ENCODE measurements around the gene SMG5. TPM values are rescaled to one million over a fixed set of nuclear protein-coding genes. Genes with fewer than 3 reads are reported as not detected.
"Not testable (repeated sequence)": the region's sequence is repeated elsewhere in the genome, so short reads cannot be mapped to it uniquely, and the experiment has no call there.

SMG5 gene
- total RNA-seq, 1 donor from 2014 or later, result 25.6 TPM

DNA sequence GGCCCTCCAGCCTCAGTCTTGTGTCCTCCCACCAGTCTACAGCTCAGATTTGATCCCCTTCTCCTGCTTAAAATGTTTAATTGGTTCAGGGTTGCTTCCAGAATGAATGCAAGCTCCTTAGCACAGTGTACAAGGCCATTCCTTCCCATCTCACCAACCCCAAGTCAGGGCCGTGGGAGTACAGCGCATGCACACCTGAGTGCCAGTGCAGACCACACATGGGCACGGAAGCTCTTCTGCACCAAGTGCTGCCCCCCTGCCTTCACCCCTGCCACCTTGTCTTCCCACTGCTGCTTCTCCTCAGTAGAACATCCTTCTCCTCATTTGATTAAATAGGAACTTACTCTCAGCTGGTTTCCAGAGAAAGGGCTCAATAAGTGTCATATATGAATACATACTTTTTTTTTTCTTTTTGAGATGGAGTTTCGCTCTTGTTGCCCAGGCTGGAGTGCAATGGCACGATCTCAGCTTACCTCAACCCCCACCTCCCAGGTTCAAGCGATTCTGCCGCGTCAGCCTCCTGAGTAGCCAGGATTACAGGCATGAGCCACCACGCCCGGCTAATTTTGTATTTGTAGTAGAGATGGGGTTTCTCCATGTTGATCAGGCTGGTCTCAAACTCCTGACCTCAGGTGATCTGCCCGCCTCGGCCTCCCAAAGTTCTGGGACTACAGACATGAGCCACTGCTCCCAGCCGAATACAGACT lies 60.5 kb downstream of the SMG5 start:
- no peak overlapping the region for H3K9ac ChIP-seq (ENCODE audit: low read depth in 1 of 3, low read length in 3 of 3)
- H3K27me3 ChIP-seq (ENCODE audit: control insufficient read depth in 3 of 3, insufficient read depth in 3 of 3, low read length in 3 of 3), result no peaks in the 10 kb centered on the region
- no peaks in the 10 kb centered on the region for H3K9me3 ChIP-seq (ENCODE audit: control insufficient read depth in 3 of 3, low read length in 3 of 3)
- H3K4me3 ChIP-seq (ENCODE audit: low read length in 3 of 3), result no peak overlapping the region
- H3K36me3 ChIP-seq (ENCODE audit: control insufficient read depth in 3 of 3, insufficient read depth in 3 of 3, low read length in 3 of 3), result peaks cover 29 to 34% (median 31%) of the 10 kb centered on the region in 3 donors
- no peak overlapping the region for H3K27ac ChIP-seq (ENCODE audit: low read depth, low read length)
- H3K4me1 ChIP-seq (ENCODE audit: control insufficient read depth in 3 of 3, insufficient read depth in 3 of 3, low read length in 3 of 3), result peaks cover 4 to 13% (median 5%) of the 10 kb centered on the region in 3 donors

- H3K27me3 ChIP-seq (ENCODE audit: control insufficient read depth in 3 of 3, insufficient read depth in 3 of 3, low read length in 3 of 3), result no peaks in the 10 kb centered on the region
- H3K4me3 ChIP-seq (ENCODE audit: low read length in 3 of 3), result no peak overlapping the region
- H3K9me3 ChIP-seq (ENCODE audit: control insufficient read depth in 3 of 3, low read length in 3 of 3), result no peaks in the 10 kb centered on the region
- H3K36me3 ChIP-seq (ENCODE audit: control insufficient read depth in 3 of 3, insufficient read depth in 3 of 3, low read length in 3 of 3), result peaks cover 26 to 31% (median 29%) of the 10 kb centered on the region in 3 donors
- peaks cover 4 to 13% (median 5%) of the 10 kb centered on the region in 3 donors for H3K4me1 ChIP-seq (ENCODE audit: control insufficient read depth in 3 of 3, insufficient read depth in 3 of 3, low read length in 3 of 3)
- H3K9ac ChIP-seq (ENCODE audit: low read depth in 1 of 3, low read length in 3 of 3), result no peak overlapping the region
- H3K27ac ChIP-seq (ENCODE audit: low read depth, low read length), result no peak overlapping the region
Observed at GRCh38 chr1:156220226-156220625, 62.4 kb downstream of the SMG5 start.

DNA sequence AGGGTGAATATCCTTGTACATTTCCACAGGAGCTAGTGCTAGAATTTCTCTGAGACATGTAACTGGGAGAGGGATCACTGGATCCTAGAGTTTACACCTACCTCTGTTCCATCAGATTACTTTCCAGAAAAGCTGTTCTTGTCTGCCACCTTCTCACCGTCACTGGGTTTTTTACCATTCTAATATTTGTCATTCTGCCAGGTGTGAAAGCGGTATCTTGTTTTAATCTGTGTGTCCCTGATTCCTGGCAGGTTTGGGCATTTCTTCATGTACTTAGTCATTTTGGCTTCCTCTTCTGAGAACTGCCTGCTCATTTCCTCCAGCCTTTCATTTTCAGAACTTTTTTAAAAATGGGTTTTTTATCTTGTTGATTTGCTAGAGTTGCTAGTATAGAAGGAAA lies 64.8 kb downstream of the SMG5 start:
- H3K4me1 ChIP-seq (ENCODE audit: control insufficient read depth in 3 of 3, insufficient read depth in 3 of 3, low read length in 3 of 3), result peaks cover 14 to 24% (median 14%) of the 10 kb centered on the region in 3 donors
- H3K9me3 ChIP-seq (ENCODE audit: control insufficient read depth in 3 of 3, low read length in 3 of 3), result no peaks in the 10 kb centered on the region
- no peak overlapping the region for H3K4me3 ChIP-seq (ENCODE audit: low read length in 3 of 3)
- H3K9ac ChIP-seq (ENCODE audit: low read depth in 1 of 3, low read length in 3 of 3), result no peak overlapping the region
- H3K27ac ChIP-seq (ENCODE audit: low read depth, low read length), result peak overlapping the region; percentile 21
- H3K27me3 ChIP-seq (ENCODE audit: control insufficient read depth in 3 of 3, insufficient read depth in 3 of 3, low read length in 3 of 3), result no peaks in the 10 kb centered on the region
- H3K36me3 ChIP-seq (ENCODE audit: control insufficient read depth in 3 of 3, insufficient read depth in 3 of 3, low read length in 3 of 3), result peaks cover 16 to 23% (median 22%) of the 10 kb centered on the region in 3 donors

- H3K4me3 ChIP-seq (ENCODE audit: low read length in 3 of 3); H3K9ac ChIP-seq (ENCODE audit: low read depth in 1 of 3, low read length in 3 of 3); H3K9me3 ChIP-seq (ENCODE audit: control insufficient read depth in 3 of 3, low read length in 3 of 3); H3K27ac ChIP-seq (ENCODE audit: low read depth, low read length); H3K27me3 ChIP-seq (ENCODE audit: control insufficient read depth in 3 of 3, insufficient read depth in 3 of 3, low read length in 3 of 3): not testable (repeated sequence)
- peaks cover 19 to 30% (median 19%) of the 10 kb centered on the region in 3 donors for H3K4me1 ChIP-seq (ENCODE audit: control insufficient read depth in 3 of 3, insufficient read depth in 3 of 3, low read length in 3 of 3)
- peaks cover 7 to 15% (median 14%) of the 10 kb centered on the region in 3 donors for H3K36me3 ChIP-seq (ENCODE audit: control insufficient read depth in 3 of 3, insufficient read depth in 3 of 3, low read length in 3 of 3)
Observed at GRCh38 chr1:156216361-156217086, 66.1 kb downstream of the SMG5 start.

GRCh38 chr1:156214024-156214748 lies 68.4 kb downstream of the SMG5 start:
- H3K9me3 ChIP-seq (ENCODE audit: control insufficient read depth in 3 of 3, low read length in 3 of 3), result no peaks in the 10 kb centered on the region
- H3K4me3 ChIP-seq (ENCODE audit: low read length in 3 of 3), result peak overlapping the region; percentile 92 to 98 (median 96)
- H3K4me1 ChIP-seq (ENCODE audit: control insufficient read depth in 3 of 3, insufficient read depth in 3 of 3, low read length in 3 of 3), result peaks cover 19 to 30% (median 19%) of the 10 kb centered on the region in 3 donors
- peak overlapping the region; percentile 96 for H3K27ac ChIP-seq (ENCODE audit: low read depth, low read length)
- no peaks in the 10 kb centered on the region for H3K27me3 ChIP-seq (ENCODE audit: control insufficient read depth in 3 of 3, insufficient read depth in 3 of 3, low read length in 3 of 3)
- H3K36me3 ChIP-seq (ENCODE audit: control insufficient read depth in 3 of 3, insufficient read depth in 3 of 3, low read length in 3 of 3), result peaks cover 14 to 18% (median 18%) of the 10 kb centered on the region in 3 donors
- peak overlapping the region; percentile 92 to 99 (median 96) for H3K9ac ChIP-seq (ENCODE audit: low read depth in 1 of 3, low read length in 3 of 3)

GRCh38 chr1:156213644-156213966 lies 69.0 kb downstream of the SMG5 start:
- Histone ChIP-seq H3K36me3 (ENCODE audit: control insufficient read depth in 3 of 3, insufficient read depth in 3 of 3, low read length in 3 of 3) (peaks cover 14 to 18% (median 18%) of the 10 kb centered on the region in 3 donors), H3K4me1 (ENCODE audit: control insufficient read depth in 3 of 3, insufficient read depth in 3 of 3, low read length in 3 of 3) (peaks cover 19 to 30% (median 19%) of the 10 kb centered on the region in 3 donors), H3K27ac (ENCODE audit: low read depth, low read length) (peak overlapping the region; percentile 96), H3K9ac (ENCODE audit: low read depth in 1 of 3, low read length in 3 of 3) (peak overlapping the region; percentile 92 to 99 (median 96)), H3K4me3 (ENCODE audit: low read length in 3 of 3) (peak overlapping the region; percentile 92 to 98 (median 96)), H3K27me3 (ENCODE audit: control insufficient read depth in 3 of 3, insufficient read depth in 3 of 3, low read length in 3 of 3) (no peaks in the 10 kb centered on the region), H3K9me3 (ENCODE audit: control insufficient read depth in 3 of 3, low read length in 3 of 3) (no peaks in the 10 kb centered on the region)

DNA sequence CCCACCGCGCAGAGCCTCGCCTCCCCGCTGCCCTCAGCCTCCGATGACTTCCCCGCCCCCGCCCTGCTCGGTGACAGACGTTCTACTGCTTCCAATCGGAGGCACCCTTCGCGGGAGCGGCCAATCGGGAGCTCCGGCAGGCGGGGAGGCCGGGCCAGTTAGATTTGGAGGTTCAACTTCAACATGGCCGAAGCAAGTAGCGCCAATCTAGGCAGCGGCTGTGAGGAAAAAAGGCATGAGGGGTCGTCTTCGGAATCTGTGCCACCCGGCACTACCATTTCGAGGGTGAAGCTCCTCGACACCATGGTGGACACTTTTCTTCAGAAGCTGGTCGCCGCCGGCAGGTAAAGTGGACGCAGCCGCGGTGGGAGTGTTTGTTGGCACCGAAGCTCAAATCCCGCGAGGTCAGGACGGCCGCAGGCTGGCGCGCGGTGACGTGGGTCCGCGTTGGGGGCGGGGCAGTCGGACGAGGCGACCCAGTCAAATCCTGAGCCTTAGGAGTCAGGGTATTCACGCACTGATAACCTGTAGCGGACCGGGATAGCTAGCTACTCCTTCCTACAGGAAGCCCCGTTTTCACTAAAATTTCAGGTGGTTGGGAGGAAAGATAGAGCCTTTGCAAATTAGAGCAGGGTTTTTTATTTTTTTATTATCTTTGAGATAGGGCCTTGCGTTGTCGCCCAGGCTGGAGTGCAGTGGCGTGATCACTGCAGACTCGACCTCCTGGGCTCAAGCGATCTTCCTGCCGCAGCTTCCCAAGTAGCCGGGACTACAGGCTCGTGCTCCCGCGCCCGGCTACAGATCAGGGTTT lies 69.6 kb downstream of the SMG5 start, which contains the start of gene PMF1:
Gene PMF1, plus strand, starts transcription at position 175 of the 811 bp plus-strand sequence. Its CDS starts 9 bp downstream, at position 184.
- peaks cover 19 to 30% (median 19%) of the 10 kb centered on the region in 3 donors for H3K4me1 ChIP-seq (ENCODE audit: control insufficient read depth in 3 of 3, insufficient read depth in 3 of 3, low read length in 3 of 3)
- H3K27ac ChIP-seq (ENCODE audit: low read depth, low read length), result peak within 1 kb of the TSS; percentile 96
- peaks cover 17 to 21% (median 18%) of the 10 kb centered on the region in 3 donors for H3K36me3 ChIP-seq (ENCODE audit: control insufficient read depth in 3 of 3, insufficient read depth in 3 of 3, low read length in 3 of 3)
- no peaks in the 10 kb centered on the region for H3K9me3 ChIP-seq (ENCODE audit: control insufficient read depth in 3 of 3, low read length in 3 of 3)
- H3K9ac ChIP-seq (ENCODE audit: low read depth in 1 of 3, low read length in 3 of 3), result peak within 1 kb of the TSS; percentile 92 to 99 (median 96)
- H3K27me3 ChIP-seq (ENCODE audit: control insufficient read depth in 3 of 3, insufficient read depth in 3 of 3, low read length in 3 of 3), result no peaks in the 10 kb centered on the region
- H3K4me3 ChIP-seq (ENCODE audit: low read length in 3 of 3), result peak within 1 kb of the TSS; percentile 92 to 98 (median 96)

- peak overlapping the region; percentile 96 for H3K27ac ChIP-seq (ENCODE audit: low read depth, low read length)
- peak overlapping the region; percentile 92 to 98 (median 96) for H3K4me3 ChIP-seq (ENCODE audit: low read length in 3 of 3)
- H3K4me1 ChIP-seq (ENCODE audit: control insufficient read depth in 3 of 3, insufficient read depth in 3 of 3, low read length in 3 of 3), result peaks cover 13 to 22% (median 15%) of the 10 kb centered on the region in 3 donors
- H3K9ac ChIP-seq (ENCODE audit: low read depth in 1 of 3, low read length in 3 of 3), result peak overlapping the region; percentile 92 to 99 (median 96)
- no peaks in the 10 kb centered on the region for H3K9me3 ChIP-seq (ENCODE audit: control insufficient read depth in 3 of 3, low read length in 3 of 3)
- H3K36me3 ChIP-seq (ENCODE audit: control insufficient read depth in 3 of 3, insufficient read depth in 3 of 3, low read length in 3 of 3), result peaks cover 21 to 26% (median 24%) of the 10 kb centered on the region in 3 donors
- H3K27me3 ChIP-seq (ENCODE audit: control insufficient read depth in 3 of 3, insufficient read depth in 3 of 3, low read length in 3 of 3), result no peaks in the 10 kb centered on the region
Observed at GRCh38 chr1:156212130-156212529, 70.5 kb downstream of the SMG5 start.

DNA sequence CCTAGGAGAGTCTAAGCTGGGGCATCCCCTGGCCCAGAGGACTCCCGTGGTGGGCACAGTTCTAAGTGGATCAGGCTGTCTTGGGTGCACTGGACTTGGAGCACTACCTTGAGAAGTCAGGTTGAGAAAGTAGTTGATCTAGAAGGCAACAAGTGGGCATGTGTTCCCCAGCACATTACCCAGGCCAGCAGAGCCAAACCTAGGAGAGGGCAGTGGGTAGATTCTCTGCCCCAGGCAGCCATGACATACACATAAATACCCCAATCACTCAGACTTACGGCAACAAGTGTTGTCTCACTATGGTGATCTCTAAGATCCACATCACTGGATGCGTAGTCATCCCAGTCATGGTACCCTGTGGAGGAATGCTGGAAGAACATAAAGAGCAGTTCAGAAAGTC lies 71.4 kb downstream of the SMG5 start:
- peaks cover 24 to 30% (median 26%) of the 10 kb centered on the region in 3 donors for H3K36me3 ChIP-seq (ENCODE audit: control insufficient read depth in 3 of 3, insufficient read depth in 3 of 3, low read length in 3 of 3)
- H3K27ac ChIP-seq (ENCODE audit: low read depth, low read length), result no peak overlapping the region
- no peaks in the 10 kb centered on the region for H3K27me3 ChIP-seq (ENCODE audit: control insufficient read depth in 3 of 3, insufficient read depth in 3 of 3, low read length in 3 of 3)
- no peaks in the 10 kb centered on the region for H3K9me3 ChIP-seq (ENCODE audit: control insufficient read depth in 3 of 3, low read length in 3 of 3)
- no peak overlapping the region for H3K4me3 ChIP-seq (ENCODE audit: low read length in 3 of 3)
- H3K4me1 ChIP-seq (ENCODE audit: control insufficient read depth in 3 of 3, insufficient read depth in 3 of 3, low read length in 3 of 3), result peaks cover 13 to 22% (median 15%) of the 10 kb centered on the region in 3 donors
- no peak overlapping the region for H3K9ac ChIP-seq (ENCODE audit: low read depth in 1 of 3, low read length in 3 of 3)
